ENCODE measurements around the gene GSTP1.
"Not testable (repeated sequence)": the region's sequence is repeated elsewhere in the genome, so short reads cannot be mapped to it uniquely, and the experiment has no call there.

GSTP1 gene

DNA sequence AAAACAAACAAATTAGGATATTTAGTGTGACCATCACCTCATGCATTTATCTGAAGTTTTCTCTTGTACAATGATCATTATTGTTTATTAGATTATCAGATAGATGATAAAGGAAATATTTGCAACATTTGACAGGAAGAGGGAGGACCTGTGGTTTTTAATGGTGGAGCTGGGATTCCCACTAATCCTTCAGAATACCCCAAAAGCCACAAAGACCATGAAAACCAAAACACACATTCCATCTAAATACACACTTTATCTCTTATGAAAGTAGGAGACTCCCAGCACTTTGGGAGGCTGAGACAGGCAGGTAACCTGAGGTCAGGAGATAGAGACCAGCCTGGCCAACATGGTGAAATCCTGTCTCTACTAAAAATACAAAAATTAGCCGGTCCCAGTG lies 15.5 kb downstream of the GSTP1 start:
- TF ChIP-seq, protein P1, sequence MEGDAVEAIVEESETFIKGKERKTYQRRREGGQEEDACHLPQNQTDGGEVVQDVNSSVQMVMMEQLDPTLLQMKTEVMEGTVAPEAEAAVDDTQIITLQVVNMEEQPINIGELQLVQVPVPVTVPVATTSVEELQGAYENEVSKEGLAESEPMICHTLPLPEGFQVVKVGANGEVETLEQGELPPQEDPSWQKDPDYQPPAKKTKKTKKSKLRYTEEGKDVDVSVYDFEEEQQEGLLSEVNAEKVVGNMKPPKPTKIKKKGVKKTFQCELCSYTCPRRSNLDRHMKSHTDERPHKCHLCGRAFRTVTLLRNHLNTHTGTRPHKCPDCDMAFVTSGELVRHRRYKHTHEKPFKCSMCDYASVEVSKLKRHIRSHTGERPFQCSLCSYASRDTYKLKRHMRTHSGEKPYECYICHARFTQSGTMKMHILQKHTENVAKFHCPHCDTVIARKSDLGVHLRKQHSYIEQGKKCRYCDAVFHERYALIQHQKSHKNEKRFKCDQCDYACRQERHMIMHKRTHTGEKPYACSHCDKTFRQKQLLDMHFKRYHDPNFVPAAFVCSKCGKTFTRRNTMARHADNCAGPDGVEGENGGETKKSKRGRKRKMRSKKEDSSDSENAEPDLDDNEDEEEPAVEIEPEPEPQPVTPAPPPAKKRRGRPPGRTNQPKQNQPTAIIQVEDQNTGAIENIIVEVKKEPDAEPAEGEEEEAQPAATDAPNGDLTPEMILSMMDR (IDR thresholded peaks at IDR 0.05; ENCODE audit: insufficient read depth, low read length, poor library complexity, severe bottlenecking) = no peak
- TF ChIP-seq EZH2phosphoT487 (conservative IDR thresholded peaks at IDR 0.05; ENCODE audit: low read length) = no peak
- Histone ChIP-seq H3K4me2 (ENCODE audit: low read depth, low read length, poor library complexity, severe bottlenecking) (no peak overlapping the region), H3K27me3 (ENCODE audit: low read length) (no peaks in the 10 kb centered on the region), H3K79me2 (ENCODE audit: insufficient read depth, low read length) (no peaks in the 10 kb centered on the region), H3K9me2 (replicated peaks; ENCODE audit: insufficient read depth, low read length) (no peaks in the 10 kb centered on the region), H3K27ac (ENCODE audit: low read depth, low read length) (no peak overlapping the region), H3K4me3 (ENCODE audit: insufficient read depth, low read length, poor library complexity, severe bottlenecking) (no peak overlapping the region), H4K20me1 (ENCODE audit: low read depth, low read length) (no peaks in the 10 kb centered on the region), H3F3A (ENCODE audit: insufficient read depth) (peaks cover 17% of the 10 kb centered on the region; the same call in 1 of the 2 replicates), H3K9me3 (ENCODE audit: insufficient read depth, low read length) (0 out of 2 replicates have a peak, but pooled peaks cover 4% of the 10 kb centered on the region), H2AFZ (ENCODE audit: low read depth, low read length, severe bottlenecking) (no peak overlapping the region), H3K36me3 (ENCODE audit: low read length) (no peaks in the 10 kb centered on the region), H3K9ac (ENCODE audit: low read length) (no peak overlapping the region)

GRCh38 chr11:67600324-67601029 lies 16.9 kb downstream of the GSTP1 start:
- H3K9me3 ChIP-seq (ENCODE audit: insufficient read depth, low read length) = 0 out of 2 replicates have a peak, but pooled peaks cover 4% of the 10 kb centered on the region
- H4K20me1 ChIP-seq (ENCODE audit: low read depth, low read length) = no peaks in the 10 kb centered on the region
- no peaks in the 10 kb centered on the region for H3K27me3 ChIP-seq (ENCODE audit: low read length)
- H3K4me2 ChIP-seq (ENCODE audit: low read depth, low read length, poor library complexity, severe bottlenecking) = peak overlapping the region; percentile 85
- H3K27ac ChIP-seq (ENCODE audit: low read depth, low read length) = peak overlapping the region; percentile 88
- no peak for TF ChIP-seq EZH2phosphoT487 (conservative IDR thresholded peaks at IDR 0.05; ENCODE audit: low read length)
- TF ChIP-seq, protein P1 (IDR thresholded peaks at IDR 0.05; ENCODE audit: insufficient read depth, low read length, poor library complexity, severe bottlenecking) = no peak
- peak overlapping the region; percentile 23 for H2AFZ ChIP-seq (ENCODE audit: low read depth, low read length, severe bottlenecking)
- H3K79me2 ChIP-seq (ENCODE audit: insufficient read depth, low read length) = no peaks in the 10 kb centered on the region
- H3K36me3 ChIP-seq (ENCODE audit: low read length) = no peaks in the 10 kb centered on the region
- H3K9ac ChIP-seq (ENCODE audit: low read length) = peak overlapping the region; percentile 48
- no peaks in the 10 kb centered on the region for H3K9me2 ChIP-seq (replicated peaks; ENCODE audit: insufficient read depth, low read length)
- peak overlapping the region; percentile 42 for H3K4me3 ChIP-seq (ENCODE audit: insufficient read depth, low read length, poor library complexity, severe bottlenecking)
- peaks cover 13% of the 10 kb centered on the region; the same call in 1 of the 2 replicates for H3F3A ChIP-seq (ENCODE audit: insufficient read depth)

DNA sequence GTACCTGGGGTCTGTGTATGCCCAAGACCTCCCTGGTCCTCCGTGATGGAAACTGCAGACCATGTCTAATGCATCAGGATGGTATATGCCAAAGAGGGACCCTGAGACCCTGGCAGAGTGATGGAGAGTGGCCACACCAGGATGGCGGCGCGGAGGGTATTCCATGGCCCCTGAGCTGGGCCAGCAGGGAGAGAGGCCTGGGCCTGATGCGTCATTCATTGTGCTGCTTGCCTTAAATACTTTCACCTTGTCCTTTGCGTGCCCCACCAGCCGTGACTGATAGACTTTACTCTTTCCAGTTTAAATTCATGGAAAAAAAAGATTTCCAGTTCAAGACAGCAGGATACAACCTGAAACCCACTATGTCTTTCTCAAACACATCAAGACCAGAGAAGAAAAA lies 17.5 kb downstream of the GSTP1 start:
- Histone ChIP-seq H3K9me2 (replicated peaks; ENCODE audit: insufficient read depth, low read length) (no peaks in the 10 kb centered on the region), H3K79me2 (ENCODE audit: insufficient read depth, low read length) (no peaks in the 10 kb centered on the region), H4K20me1 (ENCODE audit: low read depth, low read length) (no peaks in the 10 kb centered on the region), H3K9ac (ENCODE audit: low read length) (peak overlapping the region; percentile 48), H3F3A (ENCODE audit: insufficient read depth) (peaks cover 13% of the 10 kb centered on the region; the same call in 1 of the 2 replicates), H3K36me3 (ENCODE audit: low read length) (no peaks in the 10 kb centered on the region), H3K27me3 (ENCODE audit: low read length) (no peaks in the 10 kb centered on the region), H3K27ac (ENCODE audit: low read depth, low read length) (peak overlapping the region; percentile 88), H3K4me2 (ENCODE audit: low read depth, low read length, poor library complexity, severe bottlenecking) (peak overlapping the region; percentile 85), H3K4me3 (ENCODE audit: insufficient read depth, low read length, poor library complexity, severe bottlenecking) (peak overlapping the region; percentile 42), H3K9me3 (ENCODE audit: insufficient read depth, low read length) (0 out of 2 replicates have a peak, but pooled peaks cover 4% of the 10 kb centered on the region), H2AFZ (ENCODE audit: low read depth, low read length, severe bottlenecking) (no peak overlapping the region)
- no peak for TF ChIP-seq EZH2phosphoT487 (conservative IDR thresholded peaks at IDR 0.05; ENCODE audit: low read length)
- TF ChIP-seq, protein P1 (IDR thresholded peaks at IDR 0.05; ENCODE audit: insufficient read depth, low read length, poor library complexity, severe bottlenecking) = no peak

DNA sequence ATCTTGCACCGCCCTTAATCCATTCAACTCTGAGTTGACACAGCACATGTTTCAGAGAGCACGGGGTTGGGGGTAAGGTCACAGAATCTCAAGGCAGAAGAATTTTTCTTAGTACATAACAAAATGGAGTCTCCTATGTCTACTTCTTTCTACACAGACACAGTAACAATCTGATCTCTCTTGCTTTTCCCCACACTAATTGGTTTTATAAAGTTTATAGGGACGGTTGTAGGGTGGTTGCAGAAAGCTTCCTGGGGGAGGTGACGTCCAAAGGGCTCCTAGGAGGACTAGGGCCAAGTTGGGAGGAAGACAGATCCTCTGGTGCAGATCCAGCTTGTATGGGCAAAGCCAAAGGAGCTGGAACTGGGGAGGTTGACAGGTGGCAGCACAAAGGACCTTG lies 20.5 kb downstream of the GSTP1 start:
- not testable (repeated sequence) for H3K9me2 ChIP-seq (replicated peaks; ENCODE audit: insufficient read depth, low read length); H3K36me3 ChIP-seq (ENCODE audit: low read length); H3K4me3 ChIP-seq (ENCODE audit: insufficient read depth, low read length, poor library complexity, severe bottlenecking); H3K4me2 ChIP-seq (ENCODE audit: low read depth, low read length, poor library complexity, severe bottlenecking); H3K9ac ChIP-seq (ENCODE audit: low read length); H3K9me3 ChIP-seq (ENCODE audit: insufficient read depth, low read length); H3K27ac ChIP-seq (ENCODE audit: low read depth, low read length); H2AFZ ChIP-seq (ENCODE audit: low read depth, low read length, severe bottlenecking); H4K20me1 ChIP-seq (ENCODE audit: low read depth, low read length); H3K27me3 ChIP-seq (ENCODE audit: low read length)
- Histone ChIP-seq H3K79me2 (ENCODE audit: insufficient read depth, low read length) (peaks cover 11% of the 10 kb centered on the region), H3F3A (ENCODE audit: insufficient read depth) (peaks cover 13% of the 10 kb centered on the region; the same call in 1 of the 2 replicates)

Data from SU-DHL-6 (cell line).